ENCODE data around the gene CEP152. TPM values are rescaled to one million over a fixed set of nuclear protein-coding genes. Genes with fewer than 3 reads are reported as not detected.
A peak's percentile ranks its signal among the peaks of the same experiment; 100 is the strongest.

CEP152 gene
- total and polyA plus RNA-seq, 11 donors, result 0.61 to 3.2 (median 1.6) TPM

DNA sequence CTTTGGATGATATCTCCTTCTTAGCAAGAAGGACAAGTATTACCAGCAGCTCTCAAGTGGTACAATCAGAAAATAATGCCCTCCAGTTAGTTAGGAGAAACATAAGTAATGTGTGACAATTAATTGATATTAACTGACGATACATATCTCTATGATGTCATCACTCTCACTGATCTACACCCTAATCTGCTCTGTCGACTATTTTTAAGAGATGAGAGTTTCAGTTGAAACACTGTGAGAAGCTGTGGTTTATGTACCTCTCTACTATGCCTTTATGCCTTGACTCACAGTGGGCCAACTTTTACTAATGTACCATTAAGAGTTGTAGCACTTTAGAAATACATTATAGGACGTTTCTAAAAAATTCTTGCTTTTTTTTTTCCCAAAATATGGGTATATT, 8.6 kb downstream of the CEP152 start:
- H3K9me3 ChIP-seq, result no peaks in the 10 kb centered on the region
- ATAC-seq (no peak), DNase-seq (no peak)
- WGBS, 4 donors, result 75 to 83% (median 76%) methylated on average over 3 of the region's 3 CpGs
- TF ChIP-seq, protein P1, sequence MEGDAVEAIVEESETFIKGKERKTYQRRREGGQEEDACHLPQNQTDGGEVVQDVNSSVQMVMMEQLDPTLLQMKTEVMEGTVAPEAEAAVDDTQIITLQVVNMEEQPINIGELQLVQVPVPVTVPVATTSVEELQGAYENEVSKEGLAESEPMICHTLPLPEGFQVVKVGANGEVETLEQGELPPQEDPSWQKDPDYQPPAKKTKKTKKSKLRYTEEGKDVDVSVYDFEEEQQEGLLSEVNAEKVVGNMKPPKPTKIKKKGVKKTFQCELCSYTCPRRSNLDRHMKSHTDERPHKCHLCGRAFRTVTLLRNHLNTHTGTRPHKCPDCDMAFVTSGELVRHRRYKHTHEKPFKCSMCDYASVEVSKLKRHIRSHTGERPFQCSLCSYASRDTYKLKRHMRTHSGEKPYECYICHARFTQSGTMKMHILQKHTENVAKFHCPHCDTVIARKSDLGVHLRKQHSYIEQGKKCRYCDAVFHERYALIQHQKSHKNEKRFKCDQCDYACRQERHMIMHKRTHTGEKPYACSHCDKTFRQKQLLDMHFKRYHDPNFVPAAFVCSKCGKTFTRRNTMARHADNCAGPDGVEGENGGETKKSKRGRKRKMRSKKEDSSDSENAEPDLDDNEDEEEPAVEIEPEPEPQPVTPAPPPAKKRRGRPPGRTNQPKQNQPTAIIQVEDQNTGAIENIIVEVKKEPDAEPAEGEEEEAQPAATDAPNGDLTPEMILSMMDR (IDR thresholded peaks at IDR 0.05), result no peak
- TF ChIP-seq POLR2A (IDR thresholded peaks at IDR 0.05), result no peak
- H3K4me1 ChIP-seq, result peaks cover 0 to 21% (median 4%) of the 10 kb centered on the region in 12 donors
- intact Hi-C loops (cut with DNase I), result loop anchor here (5.0 to 10.0 kb wide), 6 partner anchors 157 to 447 kb away; partner anchors contain the start of gene FBN1 (in 3 of the 10)
- peaks cover 0 to 4% (median 0%) of the 10 kb centered on the region in 9 donors for H3K36me3 ChIP-seq
- H3K27me3 ChIP-seq, result no peaks in the 10 kb centered on the region
- H3K4me3 ChIP-seq, result no peak overlapping the region
- H3K27ac ChIP-seq, result no peak overlapping the region

DNA sequence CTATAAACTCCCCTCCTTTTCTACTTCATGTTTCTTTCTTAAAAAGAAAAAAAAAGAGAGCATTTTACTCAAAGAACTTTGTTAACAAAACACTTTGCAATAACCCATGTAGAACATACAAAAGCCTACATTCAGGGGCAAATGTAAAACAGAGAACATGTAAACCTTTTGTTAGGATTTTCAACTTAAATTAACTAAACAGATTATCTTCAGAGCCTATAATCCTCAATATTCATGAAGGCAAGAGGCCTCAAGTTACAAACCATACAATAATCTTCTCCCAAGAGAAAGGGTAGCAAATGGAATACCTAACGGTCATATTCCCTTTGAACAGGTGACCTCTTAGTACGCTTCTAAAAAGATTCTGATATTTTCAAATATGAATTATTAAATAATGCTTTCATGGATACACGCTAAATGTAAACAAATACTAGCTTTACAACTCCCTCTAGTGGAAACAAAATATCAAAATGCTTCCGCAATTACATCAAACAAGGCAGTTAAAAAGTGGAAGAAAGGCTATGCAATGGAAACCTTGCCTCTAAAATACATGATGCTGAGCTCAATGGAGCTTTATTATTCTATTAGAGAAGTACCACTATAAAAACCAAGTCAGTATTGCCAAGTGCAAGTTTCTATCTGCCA, 9.9 kb downstream of the CEP152 start:
- Histone ChIP-seq H3K27me3 (no peaks in the 10 kb centered on the region), H3K4me3 (peak overlapping the region in 1 of 12 donors; percentile 24), H3K4me1 (peaks cover 0 to 15% (median 1%) of the 10 kb centered on the region in 12 donors), H3K36me3 (peaks cover 0 to 4% (median 0%) of the 10 kb centered on the region in 9 donors), H3K9me3 (no peaks in the 10 kb centered on the region), H3K27ac (peak overlapping the region in 2 of 12 donors; percentile 23 to 30)
- no peak for ATAC-seq
- 36 to 54% (median 44%) methylated on average over 4 of the region's 4 CpGs for WGBS, 4 donors
- TF ChIP-seq, protein P1 (IDR thresholded peaks at IDR 0.05), result peak; percentile 20 to 66 (median 51)
- no peak for TF ChIP-seq POLR2A (IDR thresholded peaks at IDR 0.05)
- DNase-seq, result no peak
- intact Hi-C loops (cut with DNase I), result loop anchor here (2.0 to 10.0 kb wide), 7 partner anchors 156 to 446 kb away; partner anchors contain the start of gene FBN1 (in 3 of the 10)

DNA sequence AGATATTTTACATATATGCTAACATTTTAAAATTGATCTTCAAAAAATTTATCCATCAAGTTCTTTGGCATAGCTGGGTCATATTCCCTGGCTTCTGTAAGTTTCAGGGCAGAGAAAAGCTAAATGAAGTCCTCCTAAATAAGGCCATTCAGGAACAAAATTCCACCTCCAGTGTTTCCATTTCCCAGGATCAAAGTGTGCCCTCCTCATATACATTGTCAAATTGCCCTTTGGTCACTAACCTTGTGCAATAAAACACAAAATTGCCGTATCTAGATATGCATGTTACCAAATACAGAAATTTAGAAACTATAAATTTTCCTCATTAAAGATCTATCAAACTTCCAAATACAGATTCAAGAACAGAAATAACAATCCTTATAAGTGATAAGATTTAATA, 10.6 kb downstream of the CEP152 start:
- 89 to 98% (median 95%) methylated on average over 1 of the region's 1 CpG for WGBS, 4 donors
- H3K27ac ChIP-seq, result peak overlapping the region in 1 of 12 donors; percentile 28

DNA sequence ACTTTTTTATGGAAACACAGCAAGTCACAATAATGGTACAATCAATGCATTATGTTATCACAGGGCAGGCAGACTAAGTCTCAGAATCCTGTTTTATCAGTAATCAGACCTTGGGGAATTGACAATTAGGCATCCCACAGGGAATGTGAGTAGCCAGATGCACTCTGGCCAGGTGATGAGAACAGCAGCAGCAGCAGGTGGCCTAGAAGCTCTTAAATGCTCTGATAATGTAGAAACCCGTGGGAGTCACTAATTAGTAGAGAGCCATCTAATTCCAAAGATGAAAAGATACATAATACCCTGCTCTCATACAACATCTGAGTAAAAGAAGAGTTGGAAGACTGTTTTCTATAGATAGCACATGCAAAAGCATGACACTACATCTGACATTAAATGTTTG, 12.6 kb downstream of the CEP152 start:
- no peak for TF ChIP-seq POLR2A (IDR thresholded peaks at IDR 0.05)
- TF ChIP-seq, protein P1 (IDR thresholded peaks at IDR 0.05), result no peak
- Histone ChIP-seq H3K36me3 (peaks cover 0 to under 1% (median 0%) of the 10 kb centered on the region in 9 donors), H3K27me3 (no peaks in the 10 kb centered on the region), H3K27ac (peak overlapping the region in 3 of 12 donors; percentile 5 to 50 (median 47)), H3K4me3 (peak overlapping the region in 3 of 12 donors; percentile 30 to 39 (median 38)), H3K9me3 (no peaks in the 10 kb centered on the region), H3K4me1 (peaks cover 0 to 34% (median 0%) of the 10 kb centered on the region in 12 donors)
- intact Hi-C loops (cut with DNase I), result loop anchor here in 4 of 10 donors (2.0 to 10.0 kb wide), 4 partner anchors 154 to 441 kb away; partner anchors contain the start of gene FBN1 (in 2 of the 4)
- no peak for DNase-seq
- no peak for ATAC-seq
- WGBS, 4 donors, result 51 to 63% (median 60%) methylated on average over 1 of the region's 1 CpG

More for the DNA sequence above, 10.6 kb downstream of the CEP152 start:
- Histone ChIP-seq H3K9me3 (no peaks in the 10 kb centered on the region), H3K27me3 (no peaks in the 10 kb centered on the region), H3K4me1 (peaks cover 0 to 21% (median 0%) of the 10 kb centered on the region in 12 donors), H3K36me3 (peaks cover 0 to 4% (median 0%) of the 10 kb centered on the region in 9 donors), H3K4me3 (no peak overlapping the region)
- no peak for DNase-seq
- intact Hi-C loops (cut with DNase I), result loop anchor here (2.0 to 10.0 kb wide), 7 partner anchors 155 to 445 kb away; partner anchors contain the start of gene FBN1 (in 3 of the 10)
- TF ChIP-seq POLR2A (IDR thresholded peaks at IDR 0.05), result no peak
- TF ChIP-seq, protein P1 (IDR thresholded peaks at IDR 0.05), result no peak
- no peak for ATAC-seq

Data from heart left ventricle (tissue), 16 donors.